Erythroblast (primary cell): Measurements from ENCODE around the gene EIF4G3.
"Not testable (repeated sequence)": the region's sequence is repeated elsewhere in the genome, so short reads cannot be mapped to it uniquely, and the experiment has no call there.

Source experiments
- GATA1 ChIP-seq: IDR thresholded peaks from 2 replicates; pipeline ENCODE4 v1.6.1; 2011; ENCODE audit warnings: low read depth, mild to moderate bottlenecking, control low read depth, low read length, moderate library complexity
- POLR2A ChIP-seq: IDR thresholded peaks from 2 replicates; pipeline ENCODE4 v1.6.1; 2011; ENCODE audit warnings: mild to moderate bottlenecking, low read length

GRCh38 chr1:21091053-21091690 lies 85.5 kb downstream of the EIF4G3 start:
- TF ChIP-seq POLR2A, GATA1: not testable (repeated sequence)
